LNCAP (cell line): ENCODE data around the gene PSME1.

Experiments used
- CTCF ChIP-seq: fragments of 450-650 bp; IDR thresholded peaks from 2 replicates; pipeline ENCODE4 v1.5.1; 2017; ENCODE audit warnings: mild to moderate bottlenecking

The PSME1 gene

DNA sequence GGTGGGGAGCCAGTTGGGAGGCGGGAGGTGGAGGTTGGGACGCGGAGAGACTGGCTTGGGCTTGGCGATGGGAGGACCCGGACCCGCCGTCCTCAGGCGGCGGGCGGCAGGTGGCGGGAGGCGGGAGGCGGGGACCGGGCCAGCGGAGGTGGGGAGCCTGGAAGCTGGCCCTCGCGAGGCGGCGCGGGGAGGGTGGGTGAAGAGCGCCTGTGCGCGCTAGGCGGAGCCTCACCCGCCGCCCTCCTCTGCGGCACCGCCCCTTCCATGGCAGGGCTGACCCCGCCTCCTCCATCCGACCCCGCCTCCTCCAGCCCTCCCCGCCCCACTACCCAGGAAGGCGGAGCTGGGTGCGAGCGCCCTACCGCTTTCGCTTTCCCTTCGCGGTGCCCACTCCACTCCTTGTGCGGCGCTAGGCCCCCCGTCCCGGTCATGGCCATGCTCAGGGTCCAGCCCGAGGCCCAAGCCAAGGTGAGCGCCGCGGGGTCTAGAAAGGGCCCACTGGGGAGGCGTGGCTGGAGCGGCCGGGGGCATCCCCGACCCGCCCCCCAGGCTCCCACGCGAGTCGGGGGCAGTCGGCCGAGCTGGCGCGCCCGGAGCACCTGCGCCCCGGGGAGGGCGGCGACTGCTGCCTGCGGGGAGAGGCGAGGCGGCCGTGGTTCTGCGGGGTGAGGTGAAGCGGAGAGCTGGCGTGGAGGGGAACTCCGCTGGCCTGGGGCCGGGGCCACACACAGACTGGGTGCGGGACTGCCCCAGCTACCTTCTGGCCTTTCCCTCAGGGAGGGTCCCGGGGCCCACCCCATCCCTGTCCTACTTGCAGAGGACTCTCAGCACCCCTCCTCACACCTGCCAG is at the start of gene PSME1:
Gene PSME1, plus strand, starts transcription at position 361 of the 850 bp plus-strand sequence. Its CDS starts 69 bp downstream, at position 430.
- no peak for TF ChIP-seq CTCF

DNA sequence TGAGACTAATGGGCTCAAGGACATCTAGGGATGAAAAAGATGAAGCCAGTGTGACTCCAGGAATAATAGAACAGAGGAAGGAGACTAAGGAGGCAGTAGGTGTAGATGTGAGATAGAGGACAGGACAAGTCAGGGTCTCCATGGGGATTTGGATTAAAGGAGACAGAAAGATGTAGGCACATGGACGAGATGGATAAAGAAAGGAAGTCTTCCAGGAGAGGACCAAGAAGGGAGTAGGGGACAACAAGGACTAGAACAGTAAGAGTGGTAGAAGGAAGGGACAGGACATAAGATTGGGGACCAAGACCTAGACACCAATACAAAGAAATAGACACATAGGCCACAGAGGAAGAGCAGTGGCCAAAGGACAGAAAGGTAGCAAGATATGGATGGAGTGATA is 49.0 kb upstream of the PSME1 start:
- TF ChIP-seq CTCF = no peak

DNA sequence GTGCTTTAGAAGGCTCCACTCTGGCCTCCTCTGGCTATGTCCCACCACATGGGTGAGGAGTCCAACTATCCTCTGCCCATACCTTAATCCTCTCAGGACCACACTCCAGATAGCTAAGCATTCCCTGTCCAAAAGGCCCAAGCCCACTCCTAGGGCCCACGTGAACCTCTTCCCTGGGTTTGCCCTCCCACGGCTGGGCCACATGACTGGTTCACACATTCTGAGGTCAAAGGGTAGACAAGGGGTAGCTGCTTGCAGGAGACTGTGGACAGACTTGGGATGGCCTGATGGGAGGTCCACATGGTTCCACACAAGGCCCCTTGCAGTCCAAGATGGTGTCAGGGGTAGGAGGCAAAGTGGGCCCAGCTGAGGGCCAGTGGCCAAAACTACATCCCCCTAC is 47.9 kb upstream of the PSME1 start:
- TF ChIP-seq CTCF = no peak

DNA sequence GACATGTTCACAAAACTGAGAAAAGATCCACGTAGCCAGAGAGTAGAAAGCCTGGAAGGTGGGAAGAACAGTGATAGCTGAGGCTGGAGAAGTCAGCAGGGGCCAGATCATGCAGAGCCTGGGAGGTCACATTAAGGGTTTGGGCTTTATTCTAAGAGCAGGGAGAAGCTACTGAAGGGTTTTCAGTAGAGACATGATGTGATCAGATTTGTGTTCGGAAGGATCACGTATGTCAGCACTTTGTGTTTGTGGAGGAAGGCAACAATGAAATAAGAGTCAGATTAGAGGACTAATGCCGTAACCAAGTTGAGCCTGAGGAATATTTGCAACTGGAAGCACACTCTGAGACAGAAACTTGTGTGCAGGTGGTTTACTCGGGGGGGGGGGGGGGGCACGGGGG is 46.1 kb upstream of the PSME1 start:
- no peak for TF ChIP-seq CTCF

DNA sequence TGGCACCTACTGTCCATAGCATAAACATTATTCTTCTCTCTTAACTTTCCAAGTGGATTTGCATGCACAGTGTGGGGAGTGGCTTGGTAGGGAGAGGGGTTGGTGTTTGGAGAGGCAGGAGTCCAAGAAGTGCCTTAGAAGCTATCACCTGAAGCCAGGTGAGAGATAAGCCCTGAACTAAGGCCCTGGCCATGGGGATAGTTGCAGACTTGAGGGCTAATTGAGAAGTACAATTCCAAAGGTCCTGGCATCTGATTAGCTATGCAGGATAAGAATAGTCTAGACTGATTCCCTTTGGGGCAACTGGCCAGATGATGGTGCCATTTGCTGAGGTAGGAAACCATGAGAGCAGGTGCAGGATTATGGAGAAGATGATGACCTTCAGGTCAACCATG is 43.9 kb upstream of the PSME1 start:
- TF ChIP-seq CTCF = no peak

GRCh38 chr14:24092505-24093206 is 43.3 kb upstream of the PSME1 start:
- TF ChIP-seq CTCF = no peak

- TF ChIP-seq CTCF = no peak
Observed at GRCh38 chr14:24093207-24093900, 42.6 kb upstream of the PSME1 start.
